Measurements from ENCODE around the gene ADH4.

DNA sequence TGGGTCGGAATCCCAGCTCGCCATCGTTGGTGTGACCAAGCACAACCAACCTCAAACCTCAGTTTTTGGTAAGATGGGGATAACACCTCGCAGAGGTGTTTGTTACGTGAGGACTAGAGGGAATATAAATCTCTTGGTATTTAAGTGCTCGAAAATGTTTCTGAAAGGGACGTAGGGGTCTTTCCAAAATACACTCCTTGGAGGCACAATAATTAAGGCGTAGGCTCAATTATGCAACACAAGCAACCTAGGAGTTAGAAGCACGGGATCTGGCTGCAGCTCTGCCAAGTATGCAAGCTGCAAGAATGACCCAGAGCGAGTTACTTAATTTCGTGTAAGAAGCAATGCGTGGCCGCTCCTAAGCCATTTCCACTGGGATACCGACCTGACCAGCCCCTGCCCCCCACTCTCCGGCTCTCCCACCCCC is 56.1 kb downstream of the ADH4 start:
- TF ChIP-seq GATA2 (IDR thresholded peaks at IDR 0.05; ENCODE audit: low read depth, low read length), result no peak
- TF ChIP-seq GATA3 (IDR thresholded peaks at IDR 0.05; ENCODE audit: low read depth, low read length), result no peak
